HepG2 (cell line): ENCODE measurements around the gene NCBP3. TPM values are rescaled to one million over a fixed set of nuclear protein-coding genes. Genes with fewer than 3 reads are reported as not detected.

Source experiments
- MED1 ChIP-seq: sonication (generic); formaldehyde crosslinking; IDR thresholded peaks from 2 replicates; pipeline ENCODE4 v1.4.0; 2020; ENCODE audit warnings: missing genetic modification reagents
- POLR2AphosphoS2 ChIP-seq: IDR thresholded peaks from 2 replicates; pipeline ENCODE4 v1.6.1; 2011; ENCODE audit warnings: low read depth, low read length, improper control_type of control experiment
- SAP130 ChIP-seq: IDR thresholded peaks from 2 replicates; pipeline ENCODE4 v1.6.1; 2016; ENCODE audit warnings: low read depth
- TMF1 ChIP-seq: sonication (generic); formaldehyde crosslinking; IDR thresholded peaks from 2 replicates; pipeline ENCODE4 v1.8.1; 2022; ENCODE audit warnings: low read depth, missing genetic modification reagents
- ZNF629 ChIP-seq: sonication (generic); formaldehyde crosslinking; conservative IDR thresholded peaks from 2 replicates; pipeline ENCODE4 v1.5.0; 2020; ENCODE audit warnings: missing genetic modification reagents
- polyA plus RNA-seq, 8 experiments: library from polyadenylated mRNA; depleted of rRNA in 3 of 8; stranded (reverse) in 7 of 8; unstranded in 1 of 8; fragments of >200 nt; fragmentation: Illumina TruSeq in 4 of 8; extraction: Trizol in 4 of 8; gene quantifications; 2 replicates each; pipeline versions ENCODE4 v1.2.1 to v1.2.3, GENCODE V29; 2011 to 2016; ENCODE audit warnings: low read depth in 4 of 8, missing spikeins in 1 of 8, mixed read lengths in 1 of 8; ENCODE audit not compliant: insufficient read depth in 1 of 8
- total RNA-seq, 5 experiments: library from RNA; depleted of rRNA; stranded (reverse); fragments of >200 nt; fragmentation: Illumina TruSeq; extraction: Trizol; gene quantifications; 2 replicates each; pipeline ENCODE4 v1.2.3, GENCODE V29; 2016; ENCODE audit warnings: low read depth in 1 of 5
- TF ChIP-seq, protein P1 (sequence below): sonication (generic); formaldehyde crosslinking; IDR thresholded peaks from 2 replicates; pipeline ENCODE4 v1.9.0; 2021; ENCODE audit warnings: missing genetic modification reagents, mild to moderate bottlenecking, borderline replicate concordance
- TF ChIP-seq, protein P2 (sequence below): sonication (generic); formaldehyde crosslinking; IDR thresholded peaks from 2 replicates; pipeline ENCODE4 v1.4.0; 2020; ENCODE audit warnings: missing genetic modification reagents, borderline replicate concordance
- TF ChIP-seq, protein P3 (sequence below): sonication (generic); formaldehyde crosslinking; IDR thresholded peaks from 2 replicates; pipeline ENCODE4 v1.4.0; 2020; ENCODE audit warnings: mild to moderate bottlenecking, missing genetic modification reagents, borderline replicate concordance
- TF ChIP-seq, protein P4 (sequence below): sonication (generic); formaldehyde crosslinking; IDR thresholded peaks from 2 replicates; pipeline ENCODE4 v1.8.1; 2023; ENCODE audit warnings: mild to moderate bottlenecking, missing genetic modification reagents
- TF ChIP-seq, protein P5 (sequence below): sonication (generic); formaldehyde crosslinking; IDR thresholded peaks from 2 replicates; pipeline ENCODE4 v1.4.0; 2020; ENCODE audit warnings: missing genetic modification reagents
- TF ChIP-seq, protein P6 (sequence below): sonication (generic); formaldehyde crosslinking; IDR thresholded peaks from 2 replicates; pipeline ENCODE4 v1.5.0; 2020; ENCODE audit warnings: missing genetic modification reagents, mild to moderate bottlenecking, borderline replicate concordance
- TF ChIP-seq, protein P7 (sequence below): sonication (generic); formaldehyde crosslinking; IDR thresholded peaks from 2 replicates; pipeline ENCODE4 v1.8.1; 2022; ENCODE audit warnings: low read depth, mild to moderate bottlenecking, missing genetic modification reagents
- TF ChIP-seq, protein P8 (sequence below): sonication (generic); formaldehyde crosslinking; conservative IDR thresholded peaks from 2 replicates; pipeline ENCODE4 v1.4.0; 2020; ENCODE audit warnings: missing genetic modification reagents

NCBP3 gene
- total and polyA plus RNA-seq, 2 of the 13 experiments (the other 11 are each of a cell fraction or from before 2014, with no cell fraction given), result 19.5 to 24.8 TPM

DNA sequence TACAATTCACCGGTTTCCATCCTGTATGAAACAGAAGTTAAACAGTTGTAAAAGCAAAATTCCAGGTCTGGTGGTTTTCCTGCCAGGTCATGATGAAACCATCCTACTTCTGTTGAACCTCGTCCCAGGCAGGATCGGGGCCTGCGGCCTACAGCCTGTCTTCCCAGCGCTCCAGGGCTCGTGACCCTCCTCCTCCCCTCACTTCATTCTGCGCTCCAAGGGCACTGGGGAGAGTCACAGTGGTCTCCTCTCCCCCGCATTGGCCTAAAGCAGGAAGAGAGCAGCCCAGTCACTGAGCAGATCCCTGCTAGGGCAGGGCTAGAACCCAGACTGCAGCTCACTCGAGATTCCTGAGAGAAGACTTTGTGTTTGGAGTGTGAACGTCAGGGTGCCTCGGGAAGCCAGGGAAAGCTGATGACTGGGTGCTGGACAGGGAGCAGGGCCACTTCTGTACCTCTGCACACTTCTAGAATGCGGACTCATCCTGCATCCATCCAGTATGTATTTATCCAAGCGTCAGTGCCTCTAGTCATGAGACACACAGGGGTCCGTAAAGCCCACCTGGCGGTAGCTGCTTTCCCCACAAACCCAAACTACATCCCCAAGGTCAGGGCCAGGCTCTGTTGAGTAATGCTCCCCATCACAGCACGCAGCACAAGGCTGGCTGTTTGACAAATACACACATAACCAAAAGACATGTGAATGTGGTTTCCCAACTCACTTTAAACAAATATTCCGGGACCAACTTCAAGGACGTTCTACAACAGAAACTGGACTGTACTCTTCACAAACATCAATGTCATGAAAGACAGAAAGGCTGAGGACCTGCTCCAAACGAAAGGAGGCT lies 43.4 kb downstream of the NCBP3 start (continued):
- TF ChIP-seq, protein P1, sequence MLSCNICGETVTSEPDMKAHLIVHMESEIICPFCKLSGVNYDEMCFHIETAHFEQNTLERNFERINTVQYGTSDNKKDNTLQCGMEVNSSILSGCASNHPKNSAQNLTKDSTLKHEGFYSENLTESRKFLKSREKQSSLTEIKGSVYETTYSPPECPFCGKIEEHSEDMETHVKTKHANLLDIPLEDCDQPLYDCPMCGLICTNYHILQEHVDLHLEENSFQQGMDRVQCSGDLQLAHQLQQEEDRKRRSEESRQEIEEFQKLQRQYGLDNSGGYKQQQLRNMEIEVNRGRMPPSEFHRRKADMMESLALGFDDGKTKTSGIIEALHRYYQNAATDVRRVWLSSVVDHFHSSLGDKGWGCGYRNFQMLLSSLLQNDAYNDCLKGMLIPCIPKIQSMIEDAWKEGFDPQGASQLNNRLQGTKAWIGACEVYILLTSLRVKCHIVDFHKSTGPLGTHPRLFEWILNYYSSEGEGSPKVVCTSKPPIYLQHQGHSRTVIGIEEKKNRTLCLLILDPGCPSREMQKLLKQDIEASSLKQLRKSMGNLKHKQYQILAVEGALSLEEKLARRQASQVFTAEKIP (CRISPR knock-in tag), result no peak
- TF ChIP-seq, protein P2, sequence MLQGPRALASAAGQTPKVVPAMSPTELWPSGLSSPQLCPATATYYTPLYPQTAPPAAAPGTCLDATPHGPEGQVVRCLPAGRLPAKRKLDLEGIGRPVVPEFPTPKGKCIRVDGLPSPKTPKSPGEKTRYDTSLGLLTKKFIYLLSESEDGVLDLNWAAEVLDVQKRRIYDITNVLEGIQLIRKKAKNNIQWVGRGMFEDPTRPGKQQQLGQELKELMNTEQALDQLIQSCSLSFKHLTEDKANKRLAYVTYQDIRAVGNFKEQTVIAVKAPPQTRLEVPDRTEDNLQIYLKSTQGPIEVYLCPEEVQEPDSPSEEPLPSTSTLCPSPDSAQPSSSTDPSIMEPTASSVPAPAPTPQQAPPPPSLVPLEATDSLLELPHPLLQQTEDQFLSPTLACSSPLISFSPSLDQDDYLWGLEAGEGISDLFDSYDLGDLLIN (CRISPR knock-in tag), result no peak
- TF ChIP-seq SAP130 (CRISPR knock-in tag), result peak; percentile 91
- TF ChIP-seq, protein P3, sequence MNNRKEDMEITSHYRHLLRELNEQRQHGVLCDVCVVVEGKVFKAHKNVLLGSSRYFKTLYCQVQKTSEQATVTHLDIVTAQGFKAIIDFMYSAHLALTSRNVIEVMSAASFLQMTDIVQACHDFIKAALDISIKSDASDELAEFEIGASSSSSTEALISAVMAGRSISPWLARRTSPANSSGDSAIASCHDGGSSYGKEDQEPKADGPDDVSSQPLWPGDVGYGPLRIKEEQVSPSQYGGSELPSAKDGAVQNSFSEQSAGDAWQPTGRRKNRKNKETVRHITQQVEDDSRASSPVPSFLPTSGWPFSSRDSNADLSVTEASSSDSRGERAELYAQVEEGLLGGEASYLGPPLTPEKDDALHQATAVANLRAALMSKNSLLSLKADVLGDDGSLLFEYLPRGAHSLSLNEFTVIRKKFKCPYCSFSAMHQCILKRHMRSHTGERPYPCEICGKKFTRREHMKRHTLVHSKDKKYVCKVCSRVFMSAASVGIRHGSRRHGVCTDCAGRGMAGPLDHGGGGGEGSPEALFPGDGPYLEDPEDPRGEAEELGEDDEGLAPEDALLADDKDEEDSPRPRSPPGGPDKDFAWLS (CRISPR knock-in tag), result no peak
- TF ChIP-seq MED1 (CRISPR knock-in tag), result peak; percentile 98
- TF ChIP-seq TMF1 (CRISPR knock-in tag), result 0 out of 2 replicates have a peak, but pooled peaks have one; percentile 74
- TF ChIP-seq, protein P4, sequence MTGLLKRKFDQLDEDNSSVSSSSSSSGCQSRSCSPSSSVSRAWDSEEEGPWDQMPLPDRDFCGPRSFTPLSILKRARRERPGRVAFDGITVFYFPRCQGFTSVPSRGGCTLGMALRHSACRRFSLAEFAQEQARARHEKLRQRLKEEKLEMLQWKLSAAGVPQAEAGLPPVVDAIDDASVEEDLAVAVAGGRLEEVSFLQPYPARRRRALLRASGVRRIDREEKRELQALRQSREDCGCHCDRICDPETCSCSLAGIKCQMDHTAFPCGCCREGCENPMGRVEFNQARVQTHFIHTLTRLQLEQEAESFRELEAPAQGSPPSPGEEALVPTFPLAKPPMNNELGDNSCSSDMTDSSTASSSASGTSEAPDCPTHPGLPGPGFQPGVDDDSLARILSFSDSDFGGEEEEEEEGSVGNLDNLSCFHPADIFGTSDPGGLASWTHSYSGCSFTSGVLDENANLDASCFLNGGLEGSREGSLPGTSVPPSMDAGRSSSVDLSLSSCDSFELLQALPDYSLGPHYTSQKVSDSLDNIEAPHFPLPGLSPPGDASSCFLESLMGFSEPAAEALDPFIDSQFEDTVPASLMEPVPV (CRISPR knock-in tag), result no peak; the same call in 1 of the 2 replicates
- no peak; the same call in 1 of the 2 replicates for TF ChIP-seq POLR2AphosphoS2
- TF ChIP-seq, protein P5, sequence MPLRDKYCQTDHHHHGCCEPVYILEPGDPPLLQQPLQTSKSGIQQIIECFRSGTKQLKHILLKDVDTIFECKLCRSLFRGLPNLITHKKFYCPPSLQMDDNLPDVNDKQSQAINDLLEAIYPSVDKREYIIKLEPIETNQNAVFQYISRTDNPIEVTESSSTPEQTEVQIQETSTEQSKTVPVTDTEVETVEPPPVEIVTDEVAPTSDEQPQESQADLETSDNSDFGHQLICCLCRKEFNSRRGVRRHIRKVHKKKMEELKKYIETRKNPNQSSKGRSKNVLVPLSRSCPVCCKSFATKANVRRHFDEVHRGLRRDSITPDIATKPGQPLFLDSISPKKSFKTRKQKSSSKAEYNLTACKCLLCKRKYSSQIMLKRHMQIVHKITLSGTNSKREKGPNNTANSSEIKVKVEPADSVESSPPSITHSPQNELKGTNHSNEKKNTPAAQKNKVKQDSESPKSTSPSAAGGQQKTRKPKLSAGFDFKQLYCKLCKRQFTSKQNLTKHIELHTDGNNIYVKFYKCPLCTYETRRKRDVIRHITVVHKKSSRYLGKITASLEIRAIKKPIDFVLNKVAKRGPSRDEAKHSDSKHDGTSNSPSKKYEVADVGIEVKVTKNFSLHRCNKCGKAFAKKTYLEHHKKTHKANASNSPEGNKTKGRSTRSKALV (CRISPR knock-in tag), result peak; percentile 19; the same call in 1 of the 2 replicates
- TF ChIP-seq, protein P6, sequence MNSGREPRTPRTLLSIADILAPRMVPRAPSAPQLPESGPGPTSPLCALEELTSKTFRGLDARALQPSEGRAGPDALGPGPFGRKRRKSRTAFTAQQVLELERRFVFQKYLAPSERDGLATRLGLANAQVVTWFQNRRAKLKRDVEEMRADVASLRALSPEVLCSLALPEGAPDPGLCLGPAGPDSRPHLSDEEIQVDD (CRISPR knock-in tag), result no peak
- TF ChIP-seq ZNF629 (CRISPR knock-in tag), result peak; percentile 49; the same call in 1 of the 2 replicates
- TF ChIP-seq, protein P7, sequence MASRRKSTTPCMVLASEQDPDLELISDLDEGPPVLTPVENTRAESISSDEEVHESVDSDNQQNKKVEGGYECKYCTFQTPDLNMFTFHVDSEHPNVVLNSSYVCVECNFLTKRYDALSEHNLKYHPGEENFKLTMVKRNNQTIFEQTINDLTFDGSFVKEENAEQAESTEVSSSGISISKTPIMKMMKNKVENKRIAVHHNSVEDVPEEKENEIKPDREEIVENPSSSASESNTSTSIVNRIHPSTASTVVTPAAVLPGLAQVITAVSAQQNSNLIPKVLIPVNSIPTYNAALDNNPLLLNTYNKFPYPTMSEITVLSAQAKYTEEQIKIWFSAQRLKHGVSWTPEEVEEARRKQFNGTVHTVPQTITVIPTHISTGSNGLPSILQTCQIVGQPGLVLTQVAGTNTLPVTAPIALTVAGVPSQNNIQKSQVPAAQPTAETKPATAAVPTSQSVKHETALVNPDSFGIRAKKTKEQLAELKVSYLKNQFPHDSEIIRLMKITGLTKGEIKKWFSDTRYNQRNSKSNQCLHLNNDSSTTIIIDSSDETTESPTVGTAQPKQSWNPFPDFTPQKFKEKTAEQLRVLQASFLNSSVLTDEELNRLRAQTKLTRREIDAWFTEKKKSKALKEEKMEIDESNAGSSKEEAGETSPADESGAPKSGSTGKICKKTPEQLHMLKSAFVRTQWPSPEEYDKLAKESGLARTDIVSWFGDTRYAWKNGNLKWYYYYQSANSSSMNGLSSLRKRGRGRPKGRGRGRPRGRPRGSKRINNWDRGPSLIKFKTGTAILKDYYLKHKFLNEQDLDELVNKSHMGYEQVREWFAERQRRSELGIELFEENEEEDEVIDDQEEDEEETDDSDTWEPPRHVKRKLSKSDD (CRISPR knock-in tag), result peak; percentile 85; the same call in 1 of the 2 replicates
- TF ChIP-seq, protein P8, sequence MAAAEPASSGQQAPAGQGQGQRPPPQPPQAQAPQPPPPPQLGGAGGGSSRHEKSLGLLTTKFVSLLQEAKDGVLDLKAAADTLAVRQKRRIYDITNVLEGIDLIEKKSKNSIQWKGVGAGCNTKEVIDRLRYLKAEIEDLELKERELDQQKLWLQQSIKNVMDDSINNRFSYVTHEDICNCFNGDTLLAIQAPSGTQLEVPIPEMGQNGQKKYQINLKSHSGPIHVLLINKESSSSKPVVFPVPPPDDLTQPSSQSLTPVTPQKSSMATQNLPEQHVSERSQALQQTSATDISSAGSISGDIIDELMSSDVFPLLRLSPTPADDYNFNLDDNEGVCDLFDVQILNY, result 0 out of 2 replicates have a peak, but pooled peaks have one; percentile 12
